Esophagus squamous epithelium (tissue), 5 donors: ENCODE results near the gene RBFOX2. TPM values are rescaled to one million over a fixed set of nuclear protein-coding genes. Genes with fewer than 3 reads are reported as not detected.
A peak's percentile ranks its signal among the peaks of the same experiment; 100 is the strongest.

Experiments
- DNase-seq: peaks from one replicate; lab custom pipeline; 2025; lab: John Stamatoyannopoulos, UW
- H3K27ac ChIP-seq, 4 donors: fragments of 200-600 bp; sonication (generic); one replicate each; pipeline ENCODE4 v1.5.1; 2016 to 2019; ENCODE audit warnings: mild to moderate bottlenecking in 1 of 4
- H3K27me3 ChIP-seq, 4 donors: fragments of 200-600 bp; sonication (generic); 1 replicate in 3 of 4; 2 replicates in 1 of 4; pipeline versions ENCODE4 v1.5.1 to v1.6.0; 2017 to 2021; ENCODE audit warnings: antibody characterized with exemption in 1 of 4
- H3K36me3 ChIP-seq, 3 donors: fragments of 200-600 bp; sonication (generic); one replicate each; pipeline ENCODE4 v1.5.1; 2016 to 2019
- H3K4me1 ChIP-seq, 3 donors: fragments of 200-600 bp; sonication (generic); one replicate each; pipeline ENCODE4 v1.5.1; 2017 to 2019
- H3K4me3 ChIP-seq, 4 donors: fragments of 200-600 bp; sonication (generic); 1 replicate in 3 of 4; 2 replicates in 1 of 4; pipeline ENCODE4 v1.5.1; 2016 to 2019; ENCODE audit warnings: mild to moderate bottlenecking in 2 of 4, moderate library complexity in 1 of 4
- H3K9me3 ChIP-seq, 3 donors: fragments of 200-600 bp; sonication (generic); one replicate each; pipeline ENCODE4 v1.5.1; 2016 to 2019
- POLR2A ChIP-seq, 4 donors: fragments of 450-650 bp; IDR thresholded peaks; one replicate each; pipeline ENCODE4 v1.6.1; 2017; ENCODE audit warnings: antibody characterized with exemption in 4 of 4, mild to moderate bottlenecking in 4 of 4, moderate library complexity in 3 of 4
- WGBS, 2 donors: methylation state at CpG; one replicate each; pipeline ENCODE4 v1.1.5; 2018; 5-methylcytosine and 5-hydroxymethylcytosine counted together
- intact Hi-C: fragments of 100-400 bp; cut with DNase I; formaldehyde crosslinking; loops from one replicate; pipeline ENCODE4 v1.15.0; 2022
- total RNA-seq, 4 donors: library from RNA; depleted of rRNA; stranded (reverse); fragments of >200 nt; gene quantifications; one replicate each; pipeline ENCODE4 v1.1.0, GENCODE V29; 2016
- TF ChIP-seq, protein P1 (sequence below), 6 experiments: fragments of 450-650 bp in 4 of 6; fragments of 200-600 bp in 2 of 6; sonication (generic) in 2 of 6; IDR thresholded peaks; one replicate each; pipeline ENCODE4 v1.5.1; 2016 to 2019; ENCODE audit warnings: antibody characterized with exemption in 6 of 6, mild to moderate bottlenecking in 4 of 6, moderate library complexity in 4 of 6
- donor health status: DM: yes; HTN: yes; CAD: no.

RBFOX2 gene
- total RNA-seq, 4 donors from 2014 or later = 33.3 to 69.6 (median 46.3) TPM

DNA sequence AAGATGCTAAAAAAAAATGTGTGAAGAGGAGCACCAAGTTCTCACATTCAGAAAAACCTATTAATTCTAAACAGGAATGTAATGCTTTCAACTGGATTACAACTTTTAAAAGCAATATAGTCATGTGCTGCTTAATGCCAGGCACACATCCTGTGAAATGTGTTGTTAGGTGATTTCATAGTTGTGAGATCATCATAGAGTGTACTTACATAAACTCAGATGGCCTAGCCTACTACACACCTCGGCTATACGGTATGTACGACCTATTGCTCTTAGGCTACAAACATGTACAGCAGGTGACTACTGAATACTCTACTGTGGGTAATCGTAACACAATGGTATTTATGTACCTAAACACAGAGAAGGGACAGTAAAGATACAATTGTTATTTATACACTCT, 142.3 kb downstream of the RBFOX2 start:
- intact Hi-C loops = no loop called here
- Histone ChIP-seq H3K4me1 (peaks cover 5 to 35% (median 11%) of the 10 kb centered on the region in 3 donors), H3K27me3 (no peaks in the 10 kb centered on the region), H3K27ac (no peak overlapping the region), H3K4me3 (no peak overlapping the region), H3K9me3 (no peaks in the 10 kb centered on the region), H3K36me3 (no peaks in the 10 kb centered on the region)
- WGBS, 2 donors = 87 to 94% methylated on average over 4 of the region's 4 CpGs
- no peak for DNase-seq
- TF ChIP-seq POLR2A (IDR thresholded peaks at IDR 0.05) = no peak
- TF ChIP-seq, protein P1, sequence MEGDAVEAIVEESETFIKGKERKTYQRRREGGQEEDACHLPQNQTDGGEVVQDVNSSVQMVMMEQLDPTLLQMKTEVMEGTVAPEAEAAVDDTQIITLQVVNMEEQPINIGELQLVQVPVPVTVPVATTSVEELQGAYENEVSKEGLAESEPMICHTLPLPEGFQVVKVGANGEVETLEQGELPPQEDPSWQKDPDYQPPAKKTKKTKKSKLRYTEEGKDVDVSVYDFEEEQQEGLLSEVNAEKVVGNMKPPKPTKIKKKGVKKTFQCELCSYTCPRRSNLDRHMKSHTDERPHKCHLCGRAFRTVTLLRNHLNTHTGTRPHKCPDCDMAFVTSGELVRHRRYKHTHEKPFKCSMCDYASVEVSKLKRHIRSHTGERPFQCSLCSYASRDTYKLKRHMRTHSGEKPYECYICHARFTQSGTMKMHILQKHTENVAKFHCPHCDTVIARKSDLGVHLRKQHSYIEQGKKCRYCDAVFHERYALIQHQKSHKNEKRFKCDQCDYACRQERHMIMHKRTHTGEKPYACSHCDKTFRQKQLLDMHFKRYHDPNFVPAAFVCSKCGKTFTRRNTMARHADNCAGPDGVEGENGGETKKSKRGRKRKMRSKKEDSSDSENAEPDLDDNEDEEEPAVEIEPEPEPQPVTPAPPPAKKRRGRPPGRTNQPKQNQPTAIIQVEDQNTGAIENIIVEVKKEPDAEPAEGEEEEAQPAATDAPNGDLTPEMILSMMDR (IDR thresholded peaks at IDR 0.05) = no peak

DNA sequence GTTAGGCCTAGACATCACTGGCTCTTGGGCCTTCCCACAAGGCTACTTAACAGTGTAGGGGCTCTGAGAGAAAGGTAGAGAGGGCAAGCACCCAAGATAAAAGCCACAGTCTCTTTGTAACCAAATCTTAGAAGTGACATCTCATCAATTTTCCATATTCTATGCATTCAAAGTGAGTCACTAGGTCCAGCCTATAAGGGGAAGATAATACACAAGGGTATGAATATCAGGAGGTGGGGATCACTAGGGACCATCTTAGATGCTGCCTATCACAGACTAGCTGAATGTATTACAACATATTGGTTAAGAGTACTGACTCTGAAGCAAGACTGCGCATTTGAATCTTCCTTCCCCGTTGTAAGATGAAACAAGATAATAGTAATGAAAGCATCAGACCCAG, 144.1 kb downstream of the RBFOX2 start:
- WGBS, 2 donors = 77 to 97% methylated on average over 2 of the region's 2 CpGs
- Histone ChIP-seq H3K9me3 (no peaks in the 10 kb centered on the region), H3K4me1 (peaks cover 5 to 38% (median 11%) of the 10 kb centered on the region in 3 donors), H3K4me3 (no peak overlapping the region), H3K36me3 (no peaks in the 10 kb centered on the region), H3K27ac (peak overlapping the region in 1 of 4 donors; percentile 9), H3K27me3 (no peaks in the 10 kb centered on the region)
- TF ChIP-seq, protein P1 (IDR thresholded peaks at IDR 0.05) = no peak
- no peak for TF ChIP-seq POLR2A (IDR thresholded peaks at IDR 0.05)
- no peak for DNase-seq
- intact Hi-C loops = no loop called here

DNA sequence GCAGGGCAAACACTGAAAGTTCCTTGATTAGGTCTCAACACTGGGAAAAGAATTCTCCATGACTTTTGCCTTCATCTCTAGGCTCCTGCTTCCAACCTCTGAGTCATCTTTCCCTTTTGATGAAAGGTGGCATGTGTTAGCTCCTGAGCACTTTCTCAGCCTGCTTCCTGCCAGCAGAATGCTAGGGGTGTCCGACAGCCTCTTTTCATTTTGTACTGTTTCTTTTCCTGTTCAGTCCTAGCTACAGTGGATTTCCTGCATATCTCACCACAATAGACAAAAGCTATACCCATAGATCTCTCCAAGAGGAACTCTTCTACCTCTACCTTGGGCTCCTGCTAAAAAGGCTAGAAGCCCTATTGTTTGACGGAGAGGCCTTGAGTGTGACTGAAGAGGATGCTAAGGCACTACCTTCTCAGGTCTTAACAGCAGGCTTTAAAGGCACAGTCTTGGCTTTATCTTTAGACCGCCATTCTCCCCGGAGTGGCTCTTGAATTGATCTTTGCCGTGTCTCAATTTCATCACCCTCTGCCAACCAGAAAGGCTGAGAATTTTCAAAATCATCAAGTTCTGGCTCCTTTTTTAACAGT, 145.5 kb downstream of the RBFOX2 start:
- no peaks in the 10 kb centered on the region for H3K27me3 ChIP-seq

DNA sequence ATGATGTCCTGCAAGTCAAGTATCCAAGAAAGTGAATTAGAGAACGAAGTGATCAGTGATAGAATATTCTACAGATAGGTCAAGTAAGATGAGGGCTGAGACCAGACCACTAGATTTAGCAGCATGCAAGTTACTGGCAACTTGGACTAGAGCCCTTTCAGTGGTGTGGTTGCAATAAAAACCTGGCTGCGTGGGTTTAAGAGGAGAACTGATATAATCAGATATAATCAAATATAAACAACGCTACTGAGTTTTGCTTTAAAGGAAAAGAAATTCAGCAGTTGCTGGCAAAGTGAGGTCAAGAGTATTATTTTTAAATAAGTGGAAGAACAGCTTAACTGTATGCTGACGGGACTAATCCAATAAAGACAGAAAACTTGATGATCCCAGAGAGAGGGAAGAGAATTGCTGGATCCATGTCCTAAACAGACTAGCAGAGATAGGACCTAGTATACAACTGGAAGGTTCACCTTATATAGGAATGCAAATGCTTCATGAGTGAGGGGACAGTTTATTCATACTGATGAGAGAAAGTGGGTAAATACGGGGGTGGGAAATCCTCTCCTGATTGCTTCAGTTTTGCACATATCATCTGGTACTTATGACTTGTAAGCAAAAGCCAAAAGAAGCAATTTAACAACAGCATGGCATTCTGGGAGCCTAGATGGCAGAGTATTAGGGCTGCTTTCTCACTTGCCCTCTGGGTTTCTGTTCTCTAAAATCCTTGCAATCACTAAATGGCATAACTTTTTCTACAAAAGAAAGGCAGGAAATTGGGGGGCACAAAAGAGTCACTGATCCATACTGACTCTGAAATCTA, 146.2 kb downstream of the RBFOX2 start:
- TF ChIP-seq POLR2A (IDR thresholded peaks at IDR 0.05) = no peak
- TF ChIP-seq, protein P1 (IDR thresholded peaks at IDR 0.05) = no peak
- no peak for DNase-seq
- Histone ChIP-seq H3K27ac (peak overlapping the region in 3 of 4 donors; percentile 10 to 58 (median 57)), H3K9me3 (no peaks in the 10 kb centered on the region), H3K27me3 (no peaks in the 10 kb centered on the region), H3K4me1 (peaks cover 5 to 36% (median 11%) of the 10 kb centered on the region in 3 donors), H3K4me3 (no peak overlapping the region), H3K36me3 (no peaks in the 10 kb centered on the region)
- 48 to 67% methylated on average over 5 of the region's 5 CpGs for WGBS, 2 donors
- intact Hi-C loops = no loop called here

More for the DNA sequence above, 145.5 kb downstream of the RBFOX2 start:
- WGBS, 2 donors = 63 to 70% methylated on average over 3 to 5 of the region's 5 CpGs
- no peaks in the 10 kb centered on the region for H3K9me3 ChIP-seq
- no peak for TF ChIP-seq POLR2A (IDR thresholded peaks at IDR 0.05)
- TF ChIP-seq, protein P1 (IDR thresholded peaks at IDR 0.05) = no peak
- H3K36me3 ChIP-seq = no peaks in the 10 kb centered on the region
- peak overlapping the region in 3 of 4 donors; percentile 10 to 58 (median 57) for H3K27ac ChIP-seq
- H3K4me1 ChIP-seq = peaks cover 5 to 38% (median 11%) of the 10 kb centered on the region in 3 donors
- intact Hi-C loops = no loop called here
- no peak overlapping the region for H3K4me3 ChIP-seq
- DNase-seq = no peak

DNA sequence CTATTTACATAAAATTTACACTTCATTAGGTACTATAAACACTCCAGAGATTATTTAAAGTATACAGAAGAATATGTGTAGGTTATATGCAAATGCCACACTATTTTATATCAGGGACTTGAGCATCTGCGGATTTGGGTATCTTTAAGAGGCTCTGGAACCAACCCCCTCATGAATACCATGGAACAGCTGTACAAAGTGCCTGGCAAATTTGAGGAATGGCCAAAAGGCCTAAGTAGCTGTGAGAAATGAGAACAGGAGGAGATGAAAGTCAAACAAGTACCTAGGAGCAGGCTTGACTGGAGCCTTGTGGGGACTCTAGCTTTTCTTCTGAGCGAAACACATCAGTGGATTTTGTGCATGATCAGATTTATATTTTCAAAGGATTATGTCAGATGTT, 149.3 kb downstream of the RBFOX2 start:
- WGBS, 2 donors = 86 to 90% methylated on average over 2 of the region's 2 CpGs
- TF ChIP-seq, protein P1 (IDR thresholded peaks at IDR 0.05) = no peak
- intact Hi-C loops = no loop called here
- DNase-seq = no peak
- Histone ChIP-seq H3K27me3 (no peaks in the 10 kb centered on the region), H3K36me3 (no peaks in the 10 kb centered on the region), H3K27ac (no peak overlapping the region), H3K4me1 (peaks cover 5 to 38% (median 11%) of the 10 kb centered on the region in 3 donors), H3K4me3 (no peak overlapping the region), H3K9me3 (peaks cover 0 to 4% (median 0%) of the 10 kb centered on the region in 3 donors)
